CD4-positive, alpha-beta T cell treated with Interleukin-15 for 1 hour (primary cell): ENCODE measurements around the gene WBP2NL.
"Not testable (repeated sequence)": the region's sequence is repeated elsewhere in the genome, so short reads cannot be mapped to it uniquely, and the experiment has no call there.

Experiments used
- DNase-seq: peaks from one replicate; pipeline ENCODE4 v3.0.0-alpha.2; 2020

WBP2NL gene

GRCh38 chr22:42035256-42035655 is 36.7 kb downstream of the WBP2NL start:
- no peak for DNase-seq

- no peak for DNase-seq
Observed at GRCh38 chr22:42039271-42039670, 40.7 kb downstream of the WBP2NL start.

GRCh38 chr22:42041784-42042183 is 43.2 kb downstream of the WBP2NL start:
- DNase-seq: no peak

- no peak for DNase-seq
Observed at GRCh38 chr22:42050641-42051180, 52.1 kb downstream of the WBP2NL start.

- no peak for DNase-seq
Observed at GRCh38 chr22:42052765-42053164, 54.2 kb downstream of the WBP2NL start.

- no peak for DNase-seq
Observed at GRCh38 chr22:42056757-42057511, 58.3 kb downstream of the WBP2NL start.

- DNase-seq: no peak
Observed at GRCh38 chr22:42060489-42060888, 61.9 kb downstream of the WBP2NL start.

GRCh38 chr22:42061041-42061440 is 62.5 kb downstream of the WBP2NL start:
- DNase-seq: no peak

- DNase-seq: no peak
Observed at GRCh38 chr22:42062506-42063170, 64.0 kb downstream of the WBP2NL start.

- no peak for DNase-seq
Observed at GRCh38 chr22:42064629-42065028, 66.0 kb downstream of the WBP2NL start.

- no peak for DNase-seq
Observed at GRCh38 chr22:42065438-42066125, 67.0 kb downstream of the WBP2NL start.

GRCh38 chr22:42066126-42066761 is 67.7 kb downstream of the WBP2NL start:
- no peak for DNase-seq

GRCh38 chr22:42066937-42067336 is 68.3 kb downstream of the WBP2NL start:
- no peak for DNase-seq

GRCh38 chr22:42067671-42068251 is 69.2 kb downstream of the WBP2NL start:
- no peak for DNase-seq

GRCh38 chr22:42068291-42068690 is 69.7 kb downstream of the WBP2NL start:
- no peak for DNase-seq

- DNase-seq: peak; percentile 23
Observed at GRCh38 chr22:42069801-42070516, 71.4 kb downstream of the WBP2NL start.

- DNase-seq: peak; percentile 90
Observed at GRCh38 chr22:42070517-42071422, 72.2 kb downstream of the WBP2NL start, which contains the start of gene NAGA. Gene NAGA, minus strand, starts transcription at chr22:42070812. Its CDS starts 515 bp downstream, at chr22:42070297.

- not testable (repeated sequence) for DNase-seq
Observed at GRCh38 chr22:42071508-42071907, 72.9 kb downstream of the WBP2NL start.

- no peak for DNase-seq
Observed at GRCh38 chr22:42072606-42073330, 74.2 kb downstream of the WBP2NL start.

GRCh38 chr22:42073621-42074041 is 75.0 kb downstream of the WBP2NL start:
- no peak for DNase-seq
